ENCODE measurements around the gene MYLK. TPM values are rescaled to one million over a fixed set of nuclear protein-coding genes. Genes with fewer than 3 reads are reported as not detected.

MYLK gene
- total and polyA plus RNA-seq, 2 donors = 5.4 to 11.5 TPM

GRCh38 chr3:123773681-123774431 is 110.3 kb downstream of the MYLK start:
- Histone ChIP-seq H3K27ac (ENCODE audit: low read depth in 1 of 2, low read length in 1 of 2) (no peak overlapping the region), H3K36me3 (ENCODE audit: control insufficient read depth in 2 of 2, insufficient read depth in 2 of 2, low read length in 1 of 2) (no peaks in the 10 kb centered on the region), H3K27me3 (ENCODE audit: control insufficient read depth in 2 of 2, insufficient read depth in 1 of 2, low read length in 1 of 2) (peaks cover 0 to 5% of the 10 kb centered on the region in 2 donors), H3K4me1 (ENCODE audit: control insufficient read depth in 2 of 2, insufficient read depth in 2 of 2, low read length in 2 of 2) (peaks cover 0 to 3% of the 10 kb centered on the region in 2 donors), H3K4me3 (ENCODE audit: low read length in 2 of 2) (no peak overlapping the region), H3K9me3 (ENCODE audit: control insufficient read depth in 2 of 2, insufficient read depth in 1 of 2, low read length in 1 of 2) (no peaks in the 10 kb centered on the region)
- DNase-seq (ENCODE audit: low read depth in 6 of 9, low spot score in 9 of 9) = no peak
- WGBS = 96% methylated on average over 7 of the region's 7 CpGs

GRCh38 chr3:123769356-123769743 is 114.8 kb downstream of the MYLK start:
- DNase-seq (ENCODE audit: low read depth in 6 of 9, low spot score in 9 of 9) = no peak
- peaks cover 0 to 3% of the 10 kb centered on the region in 2 donors for H3K27me3 ChIP-seq (ENCODE audit: control insufficient read depth in 2 of 2, insufficient read depth in 1 of 2, low read length in 1 of 2)
- no peak overlapping the region for H3K4me3 ChIP-seq (ENCODE audit: low read length in 2 of 2)
- peaks cover 0 to 2% of the 10 kb centered on the region in 2 donors for H3K4me1 ChIP-seq (ENCODE audit: control insufficient read depth in 2 of 2, insufficient read depth in 2 of 2, low read length in 2 of 2)
- 97% methylated on average over 3 of the region's 3 CpGs for WGBS
- H3K36me3 ChIP-seq (ENCODE audit: control insufficient read depth in 2 of 2, insufficient read depth in 2 of 2, low read length in 1 of 2) = no peaks in the 10 kb centered on the region
- no peaks in the 10 kb centered on the region for H3K9me3 ChIP-seq (ENCODE audit: control insufficient read depth in 2 of 2, insufficient read depth in 1 of 2, low read length in 1 of 2)
- no peak overlapping the region for H3K27ac ChIP-seq (ENCODE audit: low read depth in 1 of 2, low read length in 1 of 2)

GRCh38 chr3:123768480-123769355 is 115.4 kb downstream of the MYLK start:
- WGBS = 93% methylated on average over 8 of the region's 8 CpGs
- Histone ChIP-seq H3K4me3 (ENCODE audit: low read length in 2 of 2) (no peak overlapping the region), H3K27me3 (ENCODE audit: control insufficient read depth in 2 of 2, insufficient read depth in 1 of 2, low read length in 1 of 2) (peaks cover 0 to 2% of the 10 kb centered on the region in 2 donors), H3K4me1 (ENCODE audit: control insufficient read depth in 2 of 2, insufficient read depth in 2 of 2, low read length in 2 of 2) (peaks cover 0 to 6% of the 10 kb centered on the region in 2 donors), H3K36me3 (ENCODE audit: control insufficient read depth in 2 of 2, insufficient read depth in 2 of 2, low read length in 1 of 2) (no peaks in the 10 kb centered on the region), H3K27ac (ENCODE audit: low read depth in 1 of 2, low read length in 1 of 2) (no peak overlapping the region), H3K9me3 (ENCODE audit: control insufficient read depth in 2 of 2, insufficient read depth in 1 of 2, low read length in 1 of 2) (no peaks in the 10 kb centered on the region)
- DNase-seq (ENCODE audit: low read depth in 6 of 9, low spot score in 9 of 9) = no peak

GRCh38 chr3:123767564-123768292 is 116.4 kb downstream of the MYLK start:
- no peak overlapping the region for H3K27ac ChIP-seq (ENCODE audit: low read depth in 1 of 2, low read length in 1 of 2)

GRCh38 chr3:123767009-123767372 is 117.1 kb downstream of the MYLK start:
- H3K27ac ChIP-seq (ENCODE audit: low read depth in 1 of 2, low read length in 1 of 2) = no peak overlapping the region
- 97% methylated on average over 7 of the region's 7 CpGs for WGBS
- peaks cover 0 to 6% of the 10 kb centered on the region in 2 donors for H3K4me1 ChIP-seq (ENCODE audit: control insufficient read depth in 2 of 2, insufficient read depth in 2 of 2, low read length in 2 of 2)
- no peak overlapping the region for H3K4me3 ChIP-seq (ENCODE audit: low read length in 2 of 2)
- no peaks in the 10 kb centered on the region for H3K27me3 ChIP-seq (ENCODE audit: control insufficient read depth in 2 of 2, insufficient read depth in 1 of 2, low read length in 1 of 2)
- no peaks in the 10 kb centered on the region for H3K36me3 ChIP-seq (ENCODE audit: control insufficient read depth in 2 of 2, insufficient read depth in 2 of 2, low read length in 1 of 2)
- H3K9me3 ChIP-seq (ENCODE audit: control insufficient read depth in 2 of 2, insufficient read depth in 1 of 2, low read length in 1 of 2) = no peaks in the 10 kb centered on the region
- DNase-seq (ENCODE audit: low read depth in 6 of 9, low spot score in 9 of 9) = no peak

More at GRCh38 chr3:123767564-123768292, 116.4 kb downstream of the MYLK start:
- WGBS = 98% methylated on average over 6 of the region's 6 CpGs
- H3K4me3 ChIP-seq (ENCODE audit: low read length in 2 of 2) = no peak overlapping the region
- no peak for DNase-seq (ENCODE audit: low read depth in 6 of 9, low spot score in 9 of 9)
- H3K9me3 ChIP-seq (ENCODE audit: control insufficient read depth in 2 of 2, insufficient read depth in 1 of 2, low read length in 1 of 2) = no peaks in the 10 kb centered on the region
- no peaks in the 10 kb centered on the region for H3K27me3 ChIP-seq (ENCODE audit: control insufficient read depth in 2 of 2, insufficient read depth in 1 of 2, low read length in 1 of 2)
- peaks cover 0 to 6% of the 10 kb centered on the region in 2 donors for H3K4me1 ChIP-seq (ENCODE audit: control insufficient read depth in 2 of 2, insufficient read depth in 2 of 2, low read length in 2 of 2)
- H3K36me3 ChIP-seq (ENCODE audit: control insufficient read depth in 2 of 2, insufficient read depth in 2 of 2, low read length in 1 of 2) = no peaks in the 10 kb centered on the region

GRCh38 chr3:123766193-123767008 is 117.7 kb downstream of the MYLK start:
- H3K4me3 ChIP-seq (ENCODE audit: low read length in 2 of 2) = no peak overlapping the region
- no peak overlapping the region for H3K27ac ChIP-seq (ENCODE audit: low read depth in 1 of 2, low read length in 1 of 2)
- H3K36me3 ChIP-seq (ENCODE audit: control insufficient read depth in 2 of 2, insufficient read depth in 2 of 2, low read length in 1 of 2) = no peaks in the 10 kb centered on the region
- H3K27me3 ChIP-seq (ENCODE audit: control insufficient read depth in 2 of 2, insufficient read depth in 1 of 2, low read length in 1 of 2) = no peaks in the 10 kb centered on the region
- no peaks in the 10 kb centered on the region for H3K9me3 ChIP-seq (ENCODE audit: control insufficient read depth in 2 of 2, insufficient read depth in 1 of 2, low read length in 1 of 2)
- no peak for DNase-seq (ENCODE audit: low read depth in 6 of 9, low spot score in 9 of 9)
- peaks cover 0 to 7% of the 10 kb centered on the region in 2 donors for H3K4me1 ChIP-seq (ENCODE audit: control insufficient read depth in 2 of 2, insufficient read depth in 2 of 2, low read length in 2 of 2)
- WGBS = 97% methylated on average over 13 of the region's 13 CpGs

- no peak overlapping the region for H3K4me3 ChIP-seq (ENCODE audit: low read length in 2 of 2)
- no peaks in the 10 kb centered on the region for H3K27me3 ChIP-seq (ENCODE audit: control insufficient read depth in 2 of 2, insufficient read depth in 1 of 2, low read length in 1 of 2)
- H3K27ac ChIP-seq (ENCODE audit: low read depth in 1 of 2, low read length in 1 of 2) = no peak overlapping the region
- WGBS = 95% methylated on average over 4 of the region's 4 CpGs
- no peaks in the 10 kb centered on the region for H3K9me3 ChIP-seq (ENCODE audit: control insufficient read depth in 2 of 2, insufficient read depth in 1 of 2, low read length in 1 of 2)
- peaks cover 0 to 14% of the 10 kb centered on the region in 2 donors for H3K4me1 ChIP-seq (ENCODE audit: control insufficient read depth in 2 of 2, insufficient read depth in 2 of 2, low read length in 2 of 2)
- no peak for DNase-seq (ENCODE audit: low read depth in 6 of 9, low spot score in 9 of 9)
- H3K36me3 ChIP-seq (ENCODE audit: control insufficient read depth in 2 of 2, insufficient read depth in 2 of 2, low read length in 1 of 2) = no peaks in the 10 kb centered on the region
Measured at GRCh38 chr3:123765475-123766128, 118.5 kb downstream of the MYLK start.

GRCh38 chr3:123764647-123765046 is 119.5 kb downstream of the MYLK start:
- H3K4me3 ChIP-seq (ENCODE audit: low read length in 2 of 2) = no peak overlapping the region
- H3K9me3 ChIP-seq (ENCODE audit: control insufficient read depth in 2 of 2, insufficient read depth in 1 of 2, low read length in 1 of 2) = no peaks in the 10 kb centered on the region
- 96% methylated on average over 8 of the region's 8 CpGs for WGBS
- peaks cover 0 to 16% of the 10 kb centered on the region in 2 donors for H3K4me1 ChIP-seq (ENCODE audit: control insufficient read depth in 2 of 2, insufficient read depth in 2 of 2, low read length in 2 of 2)
- no peaks in the 10 kb centered on the region for H3K27me3 ChIP-seq (ENCODE audit: control insufficient read depth in 2 of 2, insufficient read depth in 1 of 2, low read length in 1 of 2)
- no peaks in the 10 kb centered on the region for H3K36me3 ChIP-seq (ENCODE audit: control insufficient read depth in 2 of 2, insufficient read depth in 2 of 2, low read length in 1 of 2)
- no peak overlapping the region for H3K27ac ChIP-seq (ENCODE audit: low read depth in 1 of 2, low read length in 1 of 2)
- DNase-seq (ENCODE audit: low read depth in 6 of 9, low spot score in 9 of 9) = no peak

Data from thymus (tissue), 11 donors.